HCT116 (cell line): ENCODE results near the gene BMP4. TPM values are rescaled to one million over a fixed set of nuclear protein-coding genes. Genes with fewer than 3 reads are reported as not detected.
"Not testable (repeated sequence)": the region's sequence is repeated elsewhere in the genome, so short reads cannot be mapped to it uniquely, and the experiment has no call there.

Experiments
- ATAC-seq: fragments of 200-7000 bp; cut with Tn5 transposase; 2 replicates; pipeline ENCODE4 v1.9.1; 2020; ENCODE audit warnings: mild to moderate bottlenecking, moderate library complexity
- BruUV-seq: library from RNA; stranded (reverse); fragments of 400-500 nt; replicated peaks from 2 replicates; lab custom pipeline; 2021; lab: Mats Ljungman, UMichigan
- CTCF ChIA-PET: fragments of 300-600 bp; sonication (Branson Sonifier 250); formaldehyde crosslinking; loops from one replicate; lab custom pipeline; 2021; ENCODE audit warnings: antibody characterized with exemption; lab: Charles Lee
- POLR2A ChIA-PET: fragments of 300-600, 350-600 bp; sonication (Branson Sonifier 250); formaldehyde crosslinking; loops from one replicate; lab custom pipeline; 2021; ENCODE audit warnings: antibody characterized with exemption; lab: Charles Lee
- RAD21 ChIA-PET, 2 experiments: fragments of 300-600 bp; sonication (Branson Sonifier 250); formaldehyde crosslinking; loops; one replicate each; lab custom pipeline; 2023; ENCODE audit warnings: low total read pairs in 2 of 2; ENCODE audit not compliant: uncharacterized antibody in 2 of 2, unreplicated experiment in 2 of 2, low non-redundant PET in 1 of 2; lab: Charles Lee
- DNase-seq: peaks from one replicate; pipeline ENCODE4 v3.0.0-alpha.2; 2010; ENCODE audit warnings: low read depth, low spot score
- H2AFZ ChIP-seq: fragments of 200-600 bp; shearing (Covaris generic), sonication (generic); 2 replicates; pipeline ENCODE4 v1.6.1; 2017; ENCODE audit warnings: low read depth, mixed run types, mixed read lengths, antibody characterized with exemption, low read length; ENCODE audit not compliant: poor library complexity, severe bottlenecking
- H3K27ac ChIP-seq: 2 replicates; pipeline ENCODE4 v1.5.1; 2012; ENCODE audit warnings: low read depth, low read length
- H3K27me3 ChIP-seq: fragments of 200-600 bp; sonication (generic); 2 replicates; pipeline ENCODE4 v1.6.1; 2016; ENCODE audit warnings: mixed run types, low read length, mixed read lengths; ENCODE audit not compliant: insufficient read depth
- H3K36me3 ChIP-seq, 2 experiments: fragments of 200-500 bp in 1 of 2; fragments of 200-600 bp in 1 of 2; sonication (Bioruptor generic) in 1 of 2; sonication (generic) in 1 of 2; 2 replicates each; pipeline versions ENCODE4 v1.5.1 to v1.6.1; 2014 to 2016; ENCODE audit warnings: low read length in 2 of 2, inconsistent platforms in 1 of 2, mixed read lengths in 1 of 2, mixed run types in 1 of 2; ENCODE audit not compliant: insufficient read depth in 2 of 2, control insufficient read depth in 1 of 2
- H3K4me1 ChIP-seq, 2 experiments: fragments of 200-600 bp in 1 of 2; sonication (generic) in 1 of 2; 2 replicates each; pipeline versions ENCODE4 v1.5.1 to v1.6.1; 2012 to 2017; ENCODE audit warnings: low read length in 2 of 2, inconsistent platforms in 1 of 2, mild to moderate bottlenecking in 1 of 2, mixed read lengths in 1 of 2, mixed run types in 1 of 2, moderate library complexity in 1 of 2; ENCODE audit not compliant: insufficient read depth in 2 of 2, control insufficient read depth in 1 of 2
- H3K4me2 ChIP-seq: fragments of 200-600 bp; sonication (generic); 2 replicates; pipeline ENCODE4 v1.6.1; 2017; ENCODE audit warnings: mixed run types, low read length, mixed read lengths
- H3K4me3 ChIP-seq, 2 experiments: fragments of 200-600 bp in 1 of 2; sonication (generic) in 1 of 2; replicated peaks in 1 of 2; 2 replicates each; pipeline ENCODE4 v1.5.1; 2011 to 2016; ENCODE audit warnings: low read length in 2 of 2, control low read depth in 1 of 2, low read depth in 1 of 2, mild to moderate bottlenecking in 1 of 2, mixed read lengths in 1 of 2, mixed run types in 1 of 2
- H3K79me2 ChIP-seq: fragments of 200-600 bp; sonication (generic); 2 replicates; pipeline ENCODE4 v1.6.1; 2017; ENCODE audit warnings: mild to moderate bottlenecking, mixed run types, low read length, moderate library complexity, mixed read lengths; ENCODE audit not compliant: insufficient read depth
- H3K9ac ChIP-seq: fragments of 200-600 bp; sonication (generic); 2 replicates; pipeline ENCODE4 v1.6.1; 2016; ENCODE audit warnings: low read length, mixed read lengths
- H3K9me2 ChIP-seq: fragments of 200-600 bp; sonication (generic), shearing (Covaris generic); 2 replicates; pipeline ENCODE4 v1.6.1; 2017; ENCODE audit warnings: mixed run types, mild to moderate bottlenecking, moderate library complexity; ENCODE audit not compliant: insufficient read depth
- H3K9me3 ChIP-seq, 2 experiments: fragments of 200-500 bp in 1 of 2; fragments of 200-600 bp in 1 of 2; sonication (Bioruptor generic) in 1 of 2; sonication (generic) in 1 of 2; 2 replicates each; pipeline ENCODE4 v1.6.1; 2014 to 2017; ENCODE audit warnings: low read length in 2 of 2, mixed read lengths in 2 of 2, inconsistent platforms in 1 of 2, low read depth in 1 of 2, mild to moderate bottlenecking in 1 of 2, mixed run types in 1 of 2, moderate library complexity in 1 of 2; ENCODE audit not compliant: control insufficient read depth in 1 of 2, insufficient read depth in 1 of 2
- H4K20me1 ChIP-seq: fragments of 200-600 bp; sonication (generic), shearing (Covaris generic); 2 replicates; pipeline ENCODE4 v1.6.1; 2017; ENCODE audit warnings: mixed run types, mild to moderate bottlenecking, moderate library complexity; ENCODE audit not compliant: insufficient read depth
- CBX3 ChIP-seq: IDR thresholded peaks from 2 replicates; pipeline ENCODE4 v1.6.1; 2012; ENCODE audit warnings: low read depth
- CEBPB ChIP-seq: IDR thresholded peaks from 2 replicates; pipeline ENCODE4 v1.6.1; 2012; ENCODE audit warnings: low read depth
- EGR1 ChIP-seq: IDR thresholded peaks from 2 replicates; pipeline ENCODE4 v1.6.1; 2012; ENCODE audit warnings: low read depth
- EZH2 ChIP-seq: fragments of 200-600 bp; sonication (generic); IDR thresholded peaks from 2 replicates; pipeline ENCODE4 v1.6.1; 2017; ENCODE audit warnings: antibody characterized with exemption, mixed run types
- EZH2phosphoT487 ChIP-seq: fragments of 200-600 bp; IDR thresholded peaks from 2 replicates; pipeline ENCODE4 v1.6.1; 2018; ENCODE audit warnings: antibody characterized with exemption, borderline replicate concordance
- FOSL1 ChIP-seq: IDR thresholded peaks from 2 replicates; pipeline ENCODE4 v1.6.1; 2012; ENCODE audit warnings: low read depth
- JUND ChIP-seq: IDR thresholded peaks from 2 replicates; pipeline ENCODE4 v1.6.1; 2012
- POLR2AphosphoS5 ChIP-seq: IDR thresholded peaks from 2 replicates; pipeline ENCODE4 v1.6.1; 2011; ENCODE audit warnings: mild to moderate bottlenecking, low read depth, low read length, moderate library complexity
- RAD21 ChIP-seq: IDR thresholded peaks from 2 replicates; pipeline ENCODE4 v1.6.1; 2012; ENCODE audit warnings: low read depth, mild to moderate bottlenecking
- SIN3A ChIP-seq: IDR thresholded peaks from 2 replicates; pipeline ENCODE4 v1.6.1; 2012; ENCODE audit warnings: low read depth
- SP1 ChIP-seq: IDR thresholded peaks from 2 replicates; pipeline ENCODE4 v1.6.1; 2012; ENCODE audit warnings: low read depth
- SRF ChIP-seq: IDR thresholded peaks from 2 replicates; pipeline ENCODE4 v1.6.1; 2012; ENCODE audit warnings: low read depth
- TCF7L2 ChIP-seq: IDR thresholded peaks from 2 replicates; pipeline ENCODE4 v1.7.0; 2011; ENCODE audit warnings: borderline replicate concordance, inconsistent platforms; ENCODE audit not compliant: insufficient read depth, insufficient read length; ENCODE audit errors: extremely low read depth
- YY1 ChIP-seq: IDR thresholded peaks from 2 replicates; pipeline ENCODE4 v1.6.1; 2011; ENCODE audit warnings: low read length, low read depth, moderate library complexity, mild to moderate bottlenecking; ENCODE audit not compliant: insufficient replicate concordance; ENCODE audit errors: extremely low read depth
- ZFX ChIP-seq: fragments of 450-650 bp; IDR thresholded peaks from 2 replicates; pipeline ENCODE4 v1.6.1; 2017
- intact Hi-C: fragments of 100-400 bp; cut with micrococcal nuclease; formaldehyde crosslinking; loops from 2 replicates; pipeline ENCODE4 v1.10.0; 2022
- total RNA-seq: library from RNA; stranded (reverse); gene quantifications from one replicate; pipeline ENCODE4 v1.2.1, GENCODE V29; 2021; ENCODE audit not compliant: unreplicated experiment
- TF ChIP-seq, protein P1 (sequence below): IDR thresholded peaks from 2 replicates; pipeline ENCODE4 v1.6.1; 2012
- TF ChIP-seq, protein P2 (sequence below): IDR thresholded peaks from 2 replicates; pipeline ENCODE4 v1.6.1; 2012

BMP4 gene
- total RNA-seq, 1 experiment from 2014 or later = 145 TPM

DNA sequence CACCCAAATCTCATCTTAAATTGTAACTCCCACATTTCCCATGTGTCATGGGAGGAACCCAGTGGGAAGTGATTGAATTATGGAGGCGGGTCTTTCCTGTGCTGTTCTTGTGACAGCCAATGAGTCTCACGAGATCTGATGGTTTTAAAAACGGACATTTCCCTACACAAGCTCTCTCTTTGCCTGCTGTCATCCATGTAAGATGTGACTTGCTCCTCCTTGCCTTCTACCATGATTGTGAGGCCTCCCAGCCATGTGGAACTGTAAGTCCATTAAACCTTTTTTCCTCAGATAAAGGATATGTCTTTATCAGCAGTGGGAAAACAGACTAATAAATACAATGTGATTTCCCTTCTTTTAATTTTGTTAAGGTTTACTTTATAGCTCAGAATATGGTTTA lies 30.1 kb upstream of the BMP4 start:
- H3K27ac ChIP-seq, H3K9me2 ChIP-seq, H3K4me2 ChIP-seq, H3K27me3 ChIP-seq, DNase-seq, POLR2A ChIA-PET, RAD21 ChIA-PET, H3K36me3 ChIP-seq, H3K9me3 ChIP-seq, H4K20me1 ChIP-seq, ATAC-seq, H3K4me1 ChIP-seq, H2AFZ ChIP-seq, H3K4me3 ChIP-seq, CTCF ChIA-PET, H3K79me2 ChIP-seq, BruUV-seq, H3K9ac ChIP-seq, intact Hi-C loops: not testable (repeated sequence)

DNA sequence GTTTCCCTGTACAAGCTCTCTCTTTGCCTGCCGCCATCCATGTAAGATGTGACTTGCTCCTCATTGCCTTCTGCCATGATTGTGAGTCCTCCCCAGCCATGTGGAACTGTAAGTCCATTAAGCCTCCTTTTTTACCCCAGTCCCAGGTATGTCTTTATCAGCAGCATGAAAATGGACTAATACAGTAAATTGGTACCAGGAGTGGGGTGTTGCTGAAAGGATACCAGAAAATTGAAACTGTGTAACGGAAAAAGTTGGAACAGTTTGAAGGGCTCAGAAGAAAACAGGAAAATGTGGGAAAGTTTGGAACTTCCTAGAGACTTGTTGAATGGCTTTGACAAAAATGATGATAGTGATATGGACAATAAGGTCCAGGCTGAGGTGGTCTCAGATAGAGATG lies 28.3 kb upstream of the BMP4 start:
- BruUV-seq, CTCF ChIA-PET, intact Hi-C loops: not testable (repeated sequence)

DNA sequence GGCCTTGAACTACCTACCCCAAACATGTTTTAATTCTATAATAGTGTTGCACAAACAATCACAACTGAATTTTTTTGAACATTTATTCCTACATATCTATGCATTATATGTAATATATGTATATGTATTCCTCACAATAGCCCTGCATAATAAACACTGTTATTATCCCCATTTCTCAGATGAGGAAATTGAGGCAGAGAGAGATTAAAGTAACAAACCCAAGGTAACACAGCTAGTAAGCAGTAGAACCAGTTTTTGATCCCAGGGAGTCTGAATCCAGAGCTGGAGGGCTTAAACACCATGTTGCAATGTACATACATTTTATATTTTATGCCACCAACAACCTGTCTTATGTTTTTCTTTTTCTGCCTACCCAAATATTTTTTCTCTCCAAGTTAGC lies 26.5 kb upstream of the BMP4 start:
- peaks cover 27 to 31% of the 10 kb centered on the region in 2 experiments for H3K4me1 ChIP-seq

More for the DNA sequence above, 28.3 kb upstream of the BMP4 start:
- H4K20me1 ChIP-seq, H3K79me2 ChIP-seq, H3K9me3 ChIP-seq, H3K9me2 ChIP-seq, H3K27me3 ChIP-seq, H3K9ac ChIP-seq, RAD21 ChIA-PET, H3K4me2 ChIP-seq, H3K36me3 ChIP-seq, POLR2A ChIA-PET, DNase-seq, H2AFZ ChIP-seq, H3K4me3 ChIP-seq, H3K27ac ChIP-seq, ATAC-seq: not testable (repeated sequence)
- H3K4me1 ChIP-seq = peaks cover 12 to 13% of the 10 kb centered on the region in 2 experiments

More for the DNA sequence above, 26.5 kb upstream of the BMP4 start:
- no peak overlapping the region for H3K4me2 ChIP-seq
- ATAC-seq (no peak), DNase-seq (no peak)
- ChIA-PET POLR2A (no interaction called here), CTCF (no interaction called here), RAD21 (no interaction called here)
- H3K9me3 ChIP-seq = peaks cover 0 to 4% of the 10 kb centered on the region in 2 experiments; a peak in 1 of 4 replicates
- intact Hi-C loops = no loop called here
- no peaks in the 10 kb centered on the region for H3K79me2 ChIP-seq
- H4K20me1 ChIP-seq = no peaks in the 10 kb centered on the region
- no TSS peak for BruUV-seq
- no peaks in the 10 kb centered on the region for H3K27me3 ChIP-seq
- H2AFZ ChIP-seq = no peak overlapping the region
- no peak overlapping the region for H3K4me3 ChIP-seq
- no peaks in the 10 kb centered on the region for H3K9me2 ChIP-seq
- no peaks in the 10 kb centered on the region for H3K36me3 ChIP-seq
- no peak overlapping the region for H3K27ac ChIP-seq
- H3K9ac ChIP-seq = no peak overlapping the region
- no peak for TF ChIP-seq POLR2AphosphoS5
- TF ChIP-seq RAD21 = no peak
- no peak for TF ChIP-seq CEBPB
- no peak for TF ChIP-seq FOSL1
- TF ChIP-seq YY1 = no peak
- TF ChIP-seq SP1 = no peak
- no peak for TF ChIP-seq EGR1
- TF ChIP-seq CBX3 = no peak
- TF ChIP-seq ZFX = no peak
- TF ChIP-seq, protein P1, sequence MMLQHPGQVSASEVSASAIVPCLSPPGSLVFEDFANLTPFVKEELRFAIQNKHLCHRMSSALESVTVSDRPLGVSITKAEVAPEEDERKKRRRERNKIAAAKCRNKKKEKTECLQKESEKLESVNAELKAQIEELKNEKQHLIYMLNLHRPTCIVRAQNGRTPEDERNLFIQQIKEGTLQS = no peak
- TF ChIP-seq SRF = no peak
- no peak for TF ChIP-seq JUND
- TF ChIP-seq EZH2 = no peak
- TF ChIP-seq, protein P2, sequence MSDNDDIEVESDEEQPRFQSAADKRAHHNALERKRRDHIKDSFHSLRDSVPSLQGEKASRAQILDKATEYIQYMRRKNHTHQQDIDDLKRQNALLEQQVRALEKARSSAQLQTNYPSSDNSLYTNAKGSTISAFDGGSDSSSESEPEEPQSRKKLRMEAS = no peak
- no peak for TF ChIP-seq SIN3A
- no peak for TF ChIP-seq EZH2phosphoT487
- no peak for TF ChIP-seq TCF7L2
